Activated T-helper 2 cell treated with anti-CD3 and anti-CD28 coated beads, Interferon-gamma antibody, Interleukin-2, Interleukin-4, amounts not matched to agents 10 μg/mL and 5 μg/mL and 100 μg/mL, durations not matched to agents 14 hours and 24 hours and 36 hours (primary cell): ENCODE measurements around the gene MCF2L. TPM values are rescaled to one million over a fixed set of nuclear protein-coding genes. Genes with fewer than 3 reads are reported as not detected.

Experiments used
- DNase-seq: peaks from one replicate; pipeline ENCODE4 v3.0.0; 2021; ENCODE audit warnings: low spot score
- H3K27ac Mint-ChIP-seq: one replicate; pipeline ENCODE4 v1.8.0; 2021; ENCODE audit warnings: mixed read lengths
- H3K27me3 Mint-ChIP-seq: one replicate; pipeline ENCODE4 v1.8.0; 2021; ENCODE audit warnings: low read depth, mixed read lengths
- H3K36me3 Mint-ChIP-seq: one replicate; pipeline ENCODE4 v1.8.0; 2021; ENCODE audit warnings: low read depth, mixed read lengths
- H3K4me1 Mint-ChIP-seq: one replicate; pipeline ENCODE4 v1.8.0; 2021; ENCODE audit warnings: low read depth, mixed read lengths
- H3K4me3 Mint-ChIP-seq: one replicate; pipeline ENCODE4 v1.8.0; 2021; ENCODE audit warnings: low read depth, mild to moderate bottlenecking, moderate library complexity, mixed read lengths
- H3K9me3 Mint-ChIP-seq: one replicate; pipeline ENCODE4 v1.8.0; 2021; ENCODE audit warnings: mixed read lengths
- intact Hi-C: fragments of 100-400 bp; cut with micrococcal nuclease; formaldehyde crosslinking; loops from one replicate; pipeline ENCODE4 v1.15.1; 2023
- total RNA-seq: library from RNA; stranded (reverse); gene quantifications from 2 replicates; pipeline ENCODE4 v1.2.3, GENCODE V29; 2022

The MCF2L gene
- total RNA-seq, 1 donor from 2014 or later: 0.23 TPM

DNA sequence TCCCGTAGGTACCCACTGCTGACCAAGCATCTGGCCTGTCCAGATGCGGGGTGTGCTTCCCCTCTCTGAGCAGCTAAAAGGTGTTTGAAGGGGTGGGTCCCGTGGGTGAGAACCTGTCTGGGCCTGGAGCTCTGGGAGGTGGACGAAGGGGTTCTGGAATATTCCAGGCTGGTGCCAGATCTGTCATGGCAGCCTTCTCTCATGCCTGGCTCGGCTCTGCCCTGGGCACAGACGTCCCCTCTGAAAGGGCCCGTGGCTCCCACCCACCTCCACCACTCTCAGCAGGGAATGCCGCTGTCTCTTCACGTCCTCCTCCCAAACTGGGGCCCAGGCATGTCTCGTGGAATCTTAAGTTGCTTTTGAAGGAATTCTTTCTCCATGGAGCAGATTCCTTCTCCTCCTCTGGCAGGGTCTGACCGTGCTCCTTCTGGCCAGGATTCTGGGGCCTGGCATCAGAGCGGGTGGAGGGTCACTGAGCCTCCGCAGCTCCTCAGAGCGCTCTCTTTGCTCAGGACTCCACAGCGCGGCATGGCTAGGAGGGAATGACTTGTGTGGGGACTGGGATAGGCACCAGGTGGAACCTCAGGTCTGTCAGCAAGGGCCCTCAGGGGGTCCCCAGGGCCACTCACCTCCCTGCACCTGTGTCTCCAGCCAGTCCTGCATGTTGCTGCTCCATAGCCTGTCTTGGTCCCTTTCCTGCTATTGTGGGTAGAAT is 5.9 kb upstream of the MCF2L start:
- Mint-ChIP-seq H3K27me3 (peaks cover 10% of the 10 kb centered on the region), H3K4me3 (no peak overlapping the region), H3K27ac (no peak overlapping the region), H3K4me1 (no peaks in the 10 kb centered on the region), H3K36me3 (no peaks in the 10 kb centered on the region), H3K9me3 (no peaks in the 10 kb centered on the region)
- no peak for DNase-seq
- intact Hi-C loops: no loop called here

DNA sequence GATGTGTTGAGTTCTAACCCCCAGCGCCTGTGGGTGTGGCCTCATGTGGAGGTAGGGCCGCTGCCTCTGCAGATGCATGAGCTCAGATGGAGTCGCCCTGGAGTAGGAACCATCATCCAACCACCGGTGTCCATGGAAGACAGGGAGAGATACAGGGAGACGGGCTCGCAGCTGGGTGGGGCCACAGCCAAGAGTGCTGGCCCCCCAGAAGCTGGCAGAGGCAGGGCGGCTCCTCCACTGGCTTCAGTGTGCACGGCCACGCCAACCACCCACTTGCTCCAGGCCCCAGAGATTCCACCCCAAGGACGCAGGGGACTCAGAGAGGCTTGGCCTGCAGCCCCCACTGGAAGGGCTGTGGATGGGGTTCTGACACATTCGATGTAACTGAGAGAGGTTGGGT is 5.4 kb upstream of the MCF2L start:
- intact Hi-C loops: no loop called here
- Mint-ChIP-seq H3K27me3 (peaks cover 12% of the 10 kb centered on the region), H3K4me1 (no peaks in the 10 kb centered on the region), H3K9me3 (no peaks in the 10 kb centered on the region), H3K36me3 (no peaks in the 10 kb centered on the region), H3K27ac (no peak overlapping the region), H3K4me3 (no peak overlapping the region)
- no peak for DNase-seq

DNA sequence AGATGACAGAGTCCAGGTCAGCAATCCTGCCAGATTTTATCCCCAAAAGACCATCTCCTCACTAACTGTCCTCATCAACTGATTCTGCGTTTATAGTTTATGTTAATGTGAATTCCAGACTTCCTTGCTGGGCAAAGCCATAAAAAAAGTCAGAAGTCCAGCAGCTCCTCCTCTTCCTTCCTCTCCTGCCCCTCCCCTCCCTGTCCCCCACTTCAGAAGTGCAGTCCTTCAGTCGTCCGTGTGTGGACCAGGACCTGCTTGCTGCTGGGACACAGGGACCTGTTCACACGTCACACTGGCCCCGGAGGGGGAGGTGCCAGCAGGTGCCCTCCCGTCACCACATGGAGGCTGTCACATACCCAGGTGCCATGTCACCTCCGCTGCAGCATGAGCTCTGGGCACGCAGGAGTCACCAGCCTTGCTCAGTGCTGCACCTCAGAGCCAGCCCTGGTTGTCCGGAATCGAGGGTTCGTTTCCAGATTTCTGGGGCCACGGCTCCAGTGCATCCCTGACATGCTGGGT is 4.0 kb upstream of the MCF2L start:
- H3K4me1 Mint-ChIP-seq: peaks cover 7% of the 10 kb centered on the region
- H3K4me3 Mint-ChIP-seq: no peak overlapping the region
- no peak for DNase-seq
- intact Hi-C loops: no loop called here
- peaks cover 21% of the 10 kb centered on the region for H3K27me3 Mint-ChIP-seq
- no peak overlapping the region for H3K27ac Mint-ChIP-seq
- H3K9me3 Mint-ChIP-seq: no peaks in the 10 kb centered on the region
- H3K36me3 Mint-ChIP-seq: no peaks in the 10 kb centered on the region

DNA sequence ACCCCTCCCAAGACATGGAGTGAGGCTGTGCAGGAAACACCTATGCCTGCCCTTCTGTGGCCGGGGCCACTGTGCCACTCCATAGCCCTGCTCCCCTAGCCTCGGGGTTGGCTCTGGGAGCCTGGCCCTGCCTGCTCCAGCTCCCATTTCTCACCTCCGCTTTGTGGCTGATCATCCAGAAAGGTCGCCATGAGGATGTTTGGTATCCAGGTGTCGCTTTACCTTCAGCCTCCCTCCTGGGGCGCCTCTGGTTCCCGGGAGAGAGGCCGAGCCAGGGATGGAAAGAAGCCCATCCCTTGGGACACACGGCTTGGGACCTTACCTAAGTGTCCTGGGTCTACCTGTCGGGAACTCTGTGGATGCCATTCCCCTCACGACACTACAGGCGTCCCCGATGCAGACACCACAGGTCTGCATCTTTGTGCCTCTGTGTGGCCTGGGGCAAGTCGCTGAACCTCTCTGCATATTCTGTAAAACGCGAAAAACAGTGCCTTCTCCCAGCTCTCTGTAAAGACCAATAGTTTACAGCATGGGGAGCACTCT is 3.4 kb upstream of the MCF2L start:
- DNase-seq: no peak
- intact Hi-C loops: no loop called here
- Mint-ChIP-seq H3K36me3 (no peaks in the 10 kb centered on the region), H3K9me3 (no peaks in the 10 kb centered on the region), H3K27me3 (peaks cover 27% of the 10 kb centered on the region), H3K4me1 (peaks cover 7% of the 10 kb centered on the region), H3K4me3 (no peak overlapping the region), H3K27ac (no peak overlapping the region)

DNA sequence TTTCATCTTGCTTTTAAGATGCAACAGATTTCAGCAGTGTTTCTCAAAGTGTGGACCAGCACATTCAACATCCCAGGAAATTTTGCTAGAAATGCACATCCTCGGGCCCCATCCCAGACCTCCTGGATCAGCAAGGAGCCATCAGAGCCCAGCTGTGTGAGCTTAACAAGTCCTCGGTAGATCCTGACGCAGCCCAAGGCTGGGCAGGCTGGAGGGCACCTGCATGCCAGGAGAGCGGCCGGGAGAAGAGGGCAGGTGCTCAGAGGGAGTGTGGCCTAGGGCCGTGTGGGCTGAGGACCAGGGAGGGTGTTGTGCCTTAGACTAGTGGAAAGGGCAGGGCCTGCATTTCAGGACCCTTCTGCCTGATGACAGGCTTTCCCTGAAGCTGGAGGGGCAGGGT is 2.2 kb upstream of the MCF2L start:
- no peak for DNase-seq
- Mint-ChIP-seq H3K36me3 (no peaks in the 10 kb centered on the region), H3K4me1 (peaks cover 7% of the 10 kb centered on the region), H3K9me3 (no peaks in the 10 kb centered on the region), H3K27me3 (peaks cover 38% of the 10 kb centered on the region), H3K4me3 (no peak overlapping the region), H3K27ac (no peak overlapping the region)
- intact Hi-C loops: no loop called here

DNA sequence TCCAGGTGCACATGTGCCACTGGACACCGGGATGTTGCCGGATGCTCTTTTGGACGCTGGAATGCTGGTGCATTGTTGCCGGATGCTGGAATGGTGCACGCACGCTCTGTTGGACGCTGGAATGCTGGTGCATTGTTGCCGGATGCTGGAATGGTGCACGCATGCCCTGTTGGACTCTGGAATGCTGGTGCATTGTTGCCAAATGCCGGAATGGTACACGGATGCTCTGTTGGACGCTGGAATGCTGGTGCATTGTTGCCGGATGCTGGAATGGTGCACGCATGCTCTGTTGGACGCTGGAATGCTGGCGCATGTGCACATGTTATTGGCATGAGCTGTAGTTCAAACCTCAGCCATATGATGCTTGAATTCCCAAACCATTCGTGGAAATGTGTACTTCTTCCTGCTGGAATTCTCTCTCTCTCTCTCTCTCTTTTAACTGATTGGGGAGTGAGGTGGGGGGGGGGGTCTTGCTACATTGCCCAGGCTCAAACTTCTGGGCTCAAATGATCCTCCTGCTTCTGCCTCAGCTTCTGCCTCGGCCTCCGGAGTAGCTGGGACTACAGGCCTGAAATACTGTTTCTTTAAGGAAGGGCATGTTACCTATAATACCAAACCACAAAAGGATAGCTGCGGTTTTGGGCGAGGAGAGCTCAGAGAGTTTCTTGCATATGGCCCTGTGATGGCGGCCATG is 1.2 kb upstream of the MCF2L start:
- intact Hi-C loops: no loop called here
- H3K27me3 Mint-ChIP-seq: peaks cover 38% of the 10 kb centered on the region
- H3K4me3 Mint-ChIP-seq: peak overlapping the region; percentile 41
- H3K4me1 Mint-ChIP-seq: peaks cover 7% of the 10 kb centered on the region
- H3K36me3 Mint-ChIP-seq: no peaks in the 10 kb centered on the region
- H3K27ac Mint-ChIP-seq: no peak overlapping the region
- no peaks in the 10 kb centered on the region for H3K9me3 Mint-ChIP-seq
- DNase-seq: no peak

DNA sequence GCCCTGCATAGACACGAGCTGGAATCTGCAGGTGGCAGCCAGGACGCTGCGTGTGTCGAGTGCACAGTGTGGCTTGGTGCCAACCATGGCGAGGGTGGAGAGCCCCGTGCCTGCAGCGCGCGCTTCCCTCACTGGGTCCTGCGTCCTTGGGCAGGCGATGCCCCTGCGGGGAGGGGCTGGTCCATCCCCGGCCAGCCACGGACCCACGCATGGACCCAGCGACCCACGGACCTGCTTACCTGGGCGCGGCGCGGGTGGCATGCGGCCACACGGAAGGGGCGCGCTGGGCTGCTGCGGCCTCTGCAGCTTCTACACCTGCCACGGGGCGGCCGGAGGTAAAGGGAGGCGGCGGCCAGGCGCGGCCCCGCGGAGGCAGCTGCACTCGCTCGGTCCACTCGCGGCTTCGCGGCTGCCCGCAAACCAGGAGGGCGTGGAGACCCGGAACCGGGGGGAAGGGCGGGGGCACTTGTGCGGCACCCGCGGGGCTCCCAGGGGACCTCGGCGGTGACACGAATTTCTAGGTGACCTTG is 569 bp upstream of the MCF2L start:
- intact Hi-C loops: no loop called here
- H3K4me3 Mint-ChIP-seq: peak overlapping the region; percentile 41
- no peaks in the 10 kb centered on the region for H3K9me3 Mint-ChIP-seq
- H3K27me3 Mint-ChIP-seq: peaks cover 38% of the 10 kb centered on the region
- no peak for DNase-seq
- H3K4me1 Mint-ChIP-seq: peaks cover 7% of the 10 kb centered on the region
- H3K36me3 Mint-ChIP-seq: no peaks in the 10 kb centered on the region
- no peak overlapping the region for H3K27ac Mint-ChIP-seq

DNA sequence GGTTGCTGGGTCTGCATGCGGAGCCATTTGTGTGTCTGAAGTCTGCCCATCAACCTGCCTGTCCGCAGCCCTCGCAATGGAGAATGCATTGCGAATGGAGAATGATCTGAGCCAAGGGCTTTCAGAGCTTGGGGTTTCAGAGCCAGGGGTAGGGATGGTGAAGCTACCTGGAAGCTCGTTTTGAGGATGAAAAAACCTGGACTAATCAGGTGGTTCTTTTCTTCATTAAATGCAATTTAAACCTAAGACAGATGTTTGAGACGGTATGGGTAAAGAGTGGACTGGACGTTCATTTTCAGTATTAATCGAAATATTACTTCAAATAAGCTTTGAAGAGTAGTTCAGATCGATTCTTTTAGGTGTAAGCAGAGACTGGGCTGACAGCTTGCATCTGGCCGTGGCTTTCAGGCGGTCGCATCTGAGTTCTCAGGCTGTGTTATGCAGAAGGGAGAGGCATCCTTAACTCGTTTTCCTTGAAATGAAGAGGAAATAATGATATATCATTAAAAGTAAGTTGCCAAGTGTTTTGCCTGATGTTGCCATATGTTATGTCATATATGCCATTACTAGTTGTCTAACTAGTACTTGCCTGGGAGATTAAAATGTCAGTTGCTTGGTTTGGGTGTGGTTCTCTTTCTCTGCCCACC is 801 bp downstream of the MCF2L start:
- Mint-ChIP-seq H3K27me3 (peaks cover 38% of the 10 kb centered on the region), H3K9me3 (no peaks in the 10 kb centered on the region), H3K4me1 (peaks cover 7% of the 10 kb centered on the region), H3K4me3 (peak overlapping the region; percentile 80), H3K36me3 (no peaks in the 10 kb centered on the region), H3K27ac (no peak overlapping the region)
- DNase-seq: no peak
- intact Hi-C loops: no loop called here

DNA sequence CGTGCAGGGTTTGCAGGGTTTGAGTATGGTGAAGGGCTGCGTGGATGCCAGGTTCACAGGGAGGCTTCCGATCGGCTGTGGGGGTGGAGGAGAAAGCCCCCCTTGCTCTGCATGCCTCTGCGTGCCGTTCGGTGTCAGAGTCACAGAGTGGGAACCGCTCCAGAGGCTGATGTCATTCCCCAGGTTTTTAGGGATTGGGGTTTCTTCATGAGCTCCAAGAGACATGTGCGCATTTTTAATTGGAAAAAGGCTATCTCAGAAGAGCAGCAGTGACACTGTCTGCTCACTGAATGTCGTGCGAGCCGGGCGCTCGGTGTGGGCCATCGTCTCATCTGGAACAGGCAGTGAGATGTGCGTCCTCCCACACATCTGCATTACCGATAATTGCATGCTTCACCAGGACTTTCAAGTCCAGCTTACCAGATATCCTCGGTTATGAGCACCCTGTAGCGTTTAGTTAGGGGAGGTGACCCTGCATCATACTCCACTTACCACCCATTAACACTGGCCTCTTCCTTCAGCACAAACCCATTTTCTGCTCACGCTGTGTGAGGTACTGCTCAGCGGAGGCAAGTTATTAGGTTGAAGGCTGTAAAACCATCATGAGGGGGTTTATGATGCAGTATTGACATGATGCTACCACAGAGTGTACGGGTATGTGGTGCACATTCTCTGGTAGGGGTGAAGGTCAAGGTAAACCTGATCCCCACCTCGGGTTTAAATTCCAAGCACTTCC is 1.7 kb downstream of the MCF2L start:
- no peaks in the 10 kb centered on the region for H3K9me3 Mint-ChIP-seq
- H3K27me3 Mint-ChIP-seq: peaks cover 38% of the 10 kb centered on the region
- DNase-seq: no peak
- no peak overlapping the region for H3K27ac Mint-ChIP-seq
- intact Hi-C loops: no loop called here
- no peak overlapping the region for H3K4me3 Mint-ChIP-seq
- H3K36me3 Mint-ChIP-seq: no peaks in the 10 kb centered on the region
- peaks cover 7% of the 10 kb centered on the region for H3K4me1 Mint-ChIP-seq

DNA sequence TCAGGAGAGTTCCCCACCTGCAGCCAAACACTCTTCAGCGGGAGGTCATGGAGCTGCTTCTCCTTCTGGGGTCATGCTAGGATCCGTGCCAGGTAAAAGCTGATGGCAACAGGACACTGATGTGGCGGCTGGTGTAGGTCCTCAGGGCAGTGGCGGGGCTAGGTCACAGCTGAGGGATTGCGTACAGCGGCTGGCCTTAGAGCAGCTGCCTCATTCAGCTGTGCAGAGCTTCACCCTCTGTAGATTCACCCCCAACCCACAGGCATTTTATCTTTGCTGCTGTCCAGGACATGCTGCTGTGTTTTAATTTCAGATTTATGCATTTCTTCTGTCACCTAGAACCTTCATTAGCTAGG is 2.3 kb downstream of the MCF2L start:
- DNase-seq: no peak
- intact Hi-C loops: no loop called here
- no peaks in the 10 kb centered on the region for H3K36me3 Mint-ChIP-seq
- H3K4me3 Mint-ChIP-seq: no peak overlapping the region
- H3K9me3 Mint-ChIP-seq: no peaks in the 10 kb centered on the region
- H3K27ac Mint-ChIP-seq: no peak overlapping the region
- H3K27me3 Mint-ChIP-seq: peaks cover 38% of the 10 kb centered on the region
- H3K4me1 Mint-ChIP-seq: peaks cover 7% of the 10 kb centered on the region

DNA sequence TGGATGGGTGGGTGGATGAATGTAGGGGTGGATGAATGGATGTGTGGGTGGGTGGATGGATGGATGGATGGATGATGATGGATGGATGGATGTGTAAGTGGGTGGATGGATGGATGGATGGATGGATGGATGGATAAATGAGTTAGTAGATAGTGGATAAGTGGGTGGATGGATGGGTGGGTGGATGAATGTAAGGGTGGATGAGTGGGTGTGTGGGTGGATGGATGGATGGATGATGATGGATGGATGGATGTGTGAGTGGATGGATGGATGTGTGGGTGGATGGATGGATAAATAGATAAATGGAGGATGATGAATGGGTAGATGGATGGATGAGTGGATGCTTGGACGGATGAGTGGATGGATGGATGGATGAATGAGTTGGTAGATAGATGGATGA is 3.2 kb downstream of the MCF2L start:
- no peak overlapping the region for H3K27ac Mint-ChIP-seq
- no peak for DNase-seq
- peaks cover 32% of the 10 kb centered on the region for H3K27me3 Mint-ChIP-seq
- no peaks in the 10 kb centered on the region for H3K9me3 Mint-ChIP-seq
- intact Hi-C loops: no loop called here
- no peaks in the 10 kb centered on the region for H3K36me3 Mint-ChIP-seq
- peaks cover 7% of the 10 kb centered on the region for H3K4me1 Mint-ChIP-seq
- no peak overlapping the region for H3K4me3 Mint-ChIP-seq

DNA sequence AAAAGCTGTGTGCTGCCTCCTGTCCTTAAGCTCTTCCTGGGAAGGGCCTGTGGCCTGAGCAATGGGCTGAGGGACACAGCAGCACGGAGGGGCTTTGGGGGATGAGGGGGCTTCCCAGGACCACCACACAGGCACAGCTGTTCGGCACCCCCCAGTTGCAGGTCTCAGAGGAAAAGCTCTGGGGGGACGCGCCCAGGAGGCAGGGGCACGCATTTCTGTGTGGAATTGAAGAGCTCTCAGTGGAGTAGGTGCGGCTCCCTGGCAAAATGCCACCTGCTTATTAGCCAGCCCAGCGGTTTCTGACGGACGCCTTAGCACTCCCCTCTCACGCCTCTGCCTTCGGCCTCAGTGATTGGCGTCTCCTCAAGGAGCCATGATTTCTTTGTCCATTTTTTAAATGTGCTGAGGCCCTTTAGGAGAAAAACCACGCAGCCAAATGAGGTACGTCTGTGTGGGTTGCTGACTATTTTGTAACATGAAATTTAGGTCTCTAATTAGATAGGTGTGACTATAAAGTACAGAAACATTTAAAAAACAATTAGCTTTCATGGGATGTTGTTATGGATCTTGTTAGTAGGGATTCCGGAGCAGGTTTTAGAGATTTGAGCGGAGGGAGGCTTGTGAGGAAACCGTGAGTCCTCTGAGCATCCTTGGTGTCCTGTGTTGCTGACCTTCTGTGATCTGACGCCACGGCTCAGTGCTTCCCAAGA is 4.0 kb downstream of the MCF2L start:
- Mint-ChIP-seq H3K27me3 (peaks cover 28% of the 10 kb centered on the region), H3K4me3 (no peak overlapping the region), H3K9me3 (no peaks in the 10 kb centered on the region), H3K36me3 (no peaks in the 10 kb centered on the region), H3K4me1 (peaks cover 7% of the 10 kb centered on the region), H3K27ac (no peak overlapping the region)
- intact Hi-C loops: no loop called here
- DNase-seq: no peak
